ENCODE measurements around the gene MAPK11.

MAPK11 gene

GRCh38 chr22:50269970-50270665 is at the start of gene MAPK11:
Gene MAPK11, minus strand, starts transcription at chr22:50270380. Its CDS starts 88 bp downstream, at chr22:50270292.
- DNase-seq: peak; percentile 70 to 78

- no peak for DNase-seq
Observed at GRCh38 chr22:50319503-50319951, 49.3 kb upstream of the MAPK11 start.

- DNase-seq: no peak
Observed at GRCh38 chr22:50318698-50319411, 48.7 kb upstream of the MAPK11 start.

GRCh38 chr22:50318356-50318697 is 48.1 kb upstream of the MAPK11 start:
- DNase-seq: no peak

- DNase-seq: no peak
Observed at GRCh38 chr22:50317674-50318073, 47.5 kb upstream of the MAPK11 start.

DNA sequence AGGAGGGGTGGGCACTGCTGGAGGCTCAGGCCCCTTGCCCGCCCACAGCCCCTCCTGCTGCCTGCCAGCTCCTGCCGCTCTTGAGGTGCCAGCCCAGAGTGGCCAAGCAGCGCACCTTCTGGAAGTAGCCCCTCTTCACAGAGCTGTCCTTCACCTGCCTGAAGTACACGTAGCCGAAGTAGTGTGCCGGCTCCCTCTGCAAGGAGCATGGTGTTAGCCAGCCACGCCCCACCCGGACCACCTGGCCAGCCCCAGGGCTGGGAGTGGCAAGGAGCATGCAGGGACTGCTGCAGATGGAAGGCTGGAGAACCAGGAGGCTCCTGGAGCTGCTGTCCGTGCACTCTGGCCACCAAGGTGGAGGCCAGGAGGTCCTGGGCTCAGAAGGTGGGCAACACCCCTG is 47.0 kb upstream of the MAPK11 start:
- DNase-seq: no peak

DNA sequence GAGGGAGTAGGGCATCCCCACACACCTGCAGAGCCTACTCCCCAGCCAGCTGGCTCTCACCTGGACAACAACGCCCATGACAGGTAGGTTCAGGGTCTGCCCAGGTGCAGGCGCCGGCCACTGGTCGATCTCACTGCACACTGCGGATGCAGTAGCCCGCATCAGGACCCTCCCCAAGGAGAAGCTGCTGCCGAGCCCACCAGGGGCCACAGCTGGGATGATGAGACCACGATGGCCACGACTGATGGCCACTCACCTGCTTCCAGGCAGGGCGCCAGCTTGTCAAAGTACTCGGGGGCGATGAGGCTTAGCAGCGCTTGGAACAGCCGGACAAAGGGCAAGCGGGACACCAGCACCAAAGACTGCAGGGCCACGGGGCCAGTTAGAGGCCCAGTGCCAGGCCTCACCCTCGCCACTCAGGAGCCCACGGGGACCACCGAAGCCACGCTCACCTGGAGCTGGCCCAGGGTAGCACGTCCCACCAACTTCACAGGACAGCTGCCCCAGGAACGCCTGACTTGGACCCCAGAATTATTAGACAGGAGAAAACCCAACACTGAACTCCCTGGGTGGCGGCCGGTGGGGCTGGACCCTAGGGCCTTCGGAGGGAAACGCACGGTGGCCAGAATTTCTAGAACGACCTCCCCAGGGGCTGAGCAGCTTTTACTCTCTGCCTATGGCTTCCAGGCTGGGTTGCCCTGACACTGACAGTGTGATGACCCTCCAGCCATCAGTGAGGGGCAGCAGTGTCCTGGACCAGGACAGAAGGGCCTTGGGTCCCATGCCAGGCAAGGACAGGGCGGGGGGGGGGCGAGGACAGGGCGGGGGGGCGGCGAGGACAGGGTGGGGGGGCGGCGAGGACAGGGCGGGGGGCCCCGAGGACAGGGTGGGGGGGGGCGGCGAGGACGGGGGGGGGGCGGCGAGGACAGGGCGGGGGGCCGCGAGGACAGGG is 46.2 kb upstream of the MAPK11 start:
- DNase-seq: no peak

DNA sequence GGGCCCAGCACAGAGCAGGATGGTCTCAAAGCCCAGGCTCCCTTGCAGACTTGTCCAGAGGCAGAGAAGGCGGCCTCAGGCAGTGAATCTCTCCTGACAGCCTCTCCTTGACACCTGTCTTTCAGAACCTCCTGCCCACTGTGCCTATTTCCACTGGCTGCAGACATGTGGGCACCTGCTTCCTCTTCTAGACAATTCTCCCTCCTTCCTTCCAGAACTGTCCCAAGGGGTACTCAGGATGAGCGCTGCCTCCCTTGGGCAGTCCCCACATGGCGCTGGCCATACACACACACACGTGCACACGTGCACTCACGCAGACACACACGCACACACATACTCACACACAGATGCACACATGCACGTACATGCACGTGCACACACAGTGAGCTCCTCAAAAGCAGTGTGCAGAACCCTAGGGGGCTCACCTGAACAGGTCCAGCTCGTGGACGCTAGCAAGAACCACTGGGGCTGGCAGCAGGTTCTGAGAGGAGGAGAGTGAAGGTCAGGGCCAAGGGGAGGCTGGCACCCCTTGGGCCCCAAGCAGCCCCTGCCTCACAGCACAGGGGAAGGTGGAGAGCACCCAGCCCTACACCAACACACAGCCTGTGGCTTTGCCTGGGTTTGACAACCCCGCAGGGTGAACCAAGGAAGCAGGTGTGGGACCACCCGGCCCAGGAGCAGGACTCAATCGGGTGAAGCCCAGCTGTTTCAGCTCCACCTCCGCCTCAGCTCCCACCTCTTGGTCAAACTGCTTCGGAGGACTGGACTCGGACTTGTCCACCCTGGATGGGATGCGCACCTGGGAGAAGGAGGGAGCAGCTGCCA is 45.3 kb upstream of the MAPK11 start:
- no peak for DNase-seq

- DNase-seq: peak; percentile 61 to 68
Observed at GRCh38 chr22:50314455-50315288, 44.5 kb upstream of the MAPK11 start.

- no peak for DNase-seq
Observed at GRCh38 chr22:50314081-50314454, 43.9 kb upstream of the MAPK11 start.

DNA sequence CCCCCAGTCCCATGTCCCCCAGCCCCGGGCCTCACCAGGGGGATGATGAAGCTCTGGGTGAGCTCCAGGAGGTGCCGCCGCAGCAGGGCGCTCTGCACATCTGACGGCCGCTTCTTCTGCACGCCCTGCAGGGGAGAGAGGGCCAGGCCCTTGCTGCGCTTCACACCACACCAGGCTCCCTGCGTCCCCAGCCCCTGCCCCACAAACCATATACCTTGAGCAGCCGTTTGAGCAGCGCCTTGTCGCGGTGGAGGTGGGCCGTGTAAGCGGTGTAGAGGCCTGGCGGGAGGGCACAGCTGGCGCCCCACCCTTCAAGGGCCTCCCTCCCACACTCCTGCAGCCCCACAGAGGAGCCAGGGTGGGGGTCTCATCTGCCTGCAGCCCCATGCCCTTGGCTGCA is 43.4 kb upstream of the MAPK11 start:
- no peak for DNase-seq

GRCh38 chr22:50313021-50313420 is 42.8 kb upstream of the MAPK11 start:
- no peak for DNase-seq

GRCh38 chr22:50312371-50312770 is 42.2 kb upstream of the MAPK11 start:
- no peak for DNase-seq

GRCh38 chr22:50311606-50312351 is 41.6 kb upstream of the MAPK11 start:
- DNase-seq: no peak

- DNase-seq: no peak
Observed at GRCh38 chr22:50310949-50311444, 40.8 kb upstream of the MAPK11 start.

DNA sequence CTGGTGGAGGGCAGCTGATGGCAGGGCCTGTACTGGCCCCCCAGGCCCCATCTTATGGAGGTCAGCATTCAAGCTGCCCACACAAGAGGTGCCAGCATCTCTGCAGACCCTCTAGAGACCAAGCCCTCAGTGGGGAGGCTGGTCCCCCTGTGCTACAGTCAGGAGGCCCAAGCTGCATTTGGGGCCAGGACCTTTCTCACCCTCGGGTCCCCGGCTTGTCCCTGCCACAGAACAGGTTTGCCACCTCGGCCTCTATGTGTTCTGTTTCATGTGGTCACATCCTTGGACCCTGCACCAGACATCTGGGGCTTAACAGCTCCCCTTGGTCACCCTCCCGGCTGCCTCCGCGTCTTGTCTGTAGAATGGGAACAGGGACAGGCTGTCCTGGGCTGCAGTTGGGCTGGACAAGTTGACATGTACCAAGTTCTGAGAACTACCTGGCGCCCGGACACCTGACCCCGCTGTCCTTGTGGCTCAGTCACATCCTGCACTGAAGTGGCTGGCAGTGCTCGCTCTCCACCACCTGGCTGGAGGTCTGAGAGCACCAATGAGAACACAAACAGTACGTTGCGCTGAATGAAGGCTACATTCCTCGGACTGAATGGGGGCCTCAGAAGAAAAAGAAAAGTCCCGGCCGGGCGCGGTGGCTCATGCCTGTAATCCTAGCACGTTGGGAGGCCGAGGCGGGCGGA is 40.0 kb upstream of the MAPK11 start:
- no peak for DNase-seq

DNA sequence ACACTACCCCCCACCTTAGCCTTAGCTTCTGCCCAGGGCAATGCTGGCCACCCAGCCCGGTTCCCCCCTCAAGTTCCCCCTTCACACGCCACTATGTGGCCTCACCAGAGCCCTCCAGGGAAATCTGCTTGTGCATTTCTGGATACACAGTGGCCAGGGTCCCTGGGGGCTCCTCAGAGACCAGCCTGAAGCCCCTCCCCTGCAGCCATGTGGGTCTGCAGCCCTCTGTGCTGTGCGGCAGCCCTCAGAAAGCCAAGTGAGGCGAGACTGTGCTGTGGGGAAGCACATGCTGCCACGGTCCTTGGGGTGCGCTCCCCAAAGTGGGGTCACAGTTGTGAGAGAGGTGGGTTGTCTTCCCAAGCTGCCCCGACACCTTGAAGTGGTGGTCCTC is 39.4 kb upstream of the MAPK11 start:
- DNase-seq: no peak

GRCh38 chr22:50308986-50309600 is 38.9 kb upstream of the MAPK11 start:
- no peak for DNase-seq

DNA sequence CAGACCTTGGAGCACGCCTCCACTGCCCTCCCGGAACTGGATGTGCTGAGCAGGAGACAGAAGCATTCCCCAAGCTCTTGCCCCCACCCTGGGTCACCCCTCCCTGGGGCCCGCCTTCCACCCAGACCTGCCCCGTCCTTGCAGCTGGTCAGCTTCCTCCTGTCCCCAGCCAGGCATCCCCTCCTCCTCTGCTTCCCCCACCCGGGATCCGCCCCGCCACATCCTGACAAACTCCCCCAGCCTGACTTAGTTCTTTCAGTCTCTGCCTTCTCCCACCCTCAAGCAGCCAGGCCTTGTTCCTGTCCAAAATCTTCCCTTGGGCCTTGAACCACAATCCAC is 38.4 kb upstream of the MAPK11 start:
- no peak for DNase-seq
